NCI-H1436 (cell line): ENCODE measurements around the gene ZNRF1.

Experiments
- DNase-seq: peaks from one replicate; lab custom pipeline; 2025; lab: John Stamatoyannopoulos, UW

Gene ZNRF1

DNA sequence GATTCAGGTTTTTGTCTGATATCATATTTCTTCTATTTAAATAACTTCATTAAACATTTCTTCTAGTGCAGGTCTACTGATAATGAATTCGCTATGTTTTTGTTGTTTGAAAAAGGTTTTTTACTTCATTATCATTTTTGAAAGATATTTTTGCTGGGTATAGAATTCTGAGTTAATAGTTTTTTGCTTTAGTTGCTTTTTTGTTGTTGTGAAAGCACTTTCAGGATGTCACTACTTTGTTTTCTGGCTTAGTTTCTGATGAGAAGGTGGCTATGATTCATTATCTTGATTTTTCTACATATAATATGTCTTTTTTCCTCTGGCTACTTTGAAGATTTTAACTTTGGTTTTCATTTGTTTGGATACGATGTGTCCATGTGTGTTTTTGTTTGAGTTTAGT is 153.0 kb downstream of the ZNRF1 start:
- DNase-seq, result no peak

DNA sequence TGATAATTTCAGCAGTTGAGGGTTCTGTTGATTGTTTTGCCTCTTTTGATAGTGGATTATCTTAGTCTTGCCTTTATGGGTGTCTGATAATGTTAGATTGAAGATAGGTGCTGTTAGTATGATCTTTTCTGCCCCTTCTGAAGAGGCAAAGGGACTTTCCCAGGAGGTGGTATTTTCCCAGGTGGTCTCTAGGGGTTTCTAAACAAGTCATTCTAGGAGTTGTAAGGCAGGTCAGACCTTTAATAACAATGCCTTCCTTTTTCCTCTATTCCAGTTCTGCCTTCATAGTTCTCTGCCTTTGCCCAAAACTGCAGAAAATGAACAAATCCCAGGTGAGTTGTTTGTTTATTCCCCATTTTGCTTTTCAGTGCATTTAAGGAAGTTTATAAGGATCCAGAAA is 153.8 kb downstream of the ZNRF1 start:
- DNase-seq, result no peak

DNA sequence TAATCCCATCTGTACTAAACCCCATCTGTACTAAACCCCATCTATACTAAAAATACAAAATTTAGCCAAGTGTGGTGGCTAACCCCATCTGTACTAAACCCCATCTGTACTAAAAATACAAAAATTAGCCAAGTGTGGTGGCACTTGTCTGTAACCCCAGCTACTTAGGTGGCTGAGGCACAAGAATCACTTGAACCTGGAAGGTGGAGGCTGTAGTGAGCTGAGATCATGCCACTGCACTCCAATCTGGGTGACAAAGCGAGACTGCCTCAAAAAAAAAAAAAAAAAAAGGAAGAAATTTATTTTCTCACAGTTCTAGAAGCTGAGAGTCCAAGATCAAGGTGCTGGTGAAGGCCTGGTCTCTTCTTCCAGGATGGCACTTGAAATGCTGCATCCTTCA is 161.6 kb downstream of the ZNRF1 start:
- no peak for DNase-seq
